Lung (tissue), 12 donors: ENCODE data around the gene GPI. TPM values are rescaled to one million over a fixed set of nuclear protein-coding genes. Genes with fewer than 3 reads are reported as not detected.

Experiments
- ATAC-seq: fragments of 200-7000 bp; cut with Tn5 transposase; one replicate; pipeline ENCODE4 v1.9.1; 2020; ENCODE audit warnings: moderate number of reproducible peaks; ENCODE audit not compliant: insufficient read depth, low FRiP score
- DNase-seq, 3 donors: peaks; one replicate each; pipeline ENCODE4 v3.0.0-alpha.2; 2013 to 2017
- H3K27ac ChIP-seq, 2 donors: one replicate each; pipeline ENCODE4 v1.5.1; 2013; ENCODE audit warnings: mild to moderate bottlenecking in 2 of 2, moderate library complexity in 2 of 2, control low read depth in 1 of 2, inconsistent platforms in 1 of 2, low read depth in 1 of 2, low read length in 1 of 2
- H3K27me3 ChIP-seq, 3 donors: one replicate each; pipeline ENCODE4 v1.5.1; 2013; ENCODE audit warnings: low read length in 2 of 3; ENCODE audit not compliant: control insufficient read depth in 3 of 3, insufficient read depth in 3 of 3
- H3K36me3 ChIP-seq, 4 donors: one replicate each; pipeline ENCODE4 v1.5.1; 2013; ENCODE audit warnings: low read length in 4 of 4, mild to moderate bottlenecking in 1 of 4, moderate library complexity in 1 of 4; ENCODE audit not compliant: control insufficient read depth in 4 of 4, insufficient read depth in 4 of 4
- H3K4me1 ChIP-seq, 5 donors: one replicate each; pipeline ENCODE4 v1.5.1; 2013; ENCODE audit warnings: low read length in 5 of 5, mild to moderate bottlenecking in 2 of 5, moderate library complexity in 1 of 5; ENCODE audit not compliant: control insufficient read depth in 5 of 5, insufficient read depth in 5 of 5
- H3K4me3 ChIP-seq: one replicate; pipeline ENCODE4 v1.5.1; 2013; ENCODE audit warnings: mild to moderate bottlenecking, control low read depth, moderate library complexity
- H3K9ac ChIP-seq, 2 donors: one replicate each; pipeline ENCODE4 v1.5.1; 2013; ENCODE audit warnings: low read length in 2 of 2, control low read depth in 1 of 2; ENCODE audit not compliant: insufficient read depth in 1 of 2
- H3K9me3 ChIP-seq, 4 donors: one replicate each; pipeline ENCODE4 v1.5.1; 2013; ENCODE audit warnings: low read length in 3 of 4, mild to moderate bottlenecking in 1 of 4, moderate library complexity in 1 of 4; ENCODE audit not compliant: control insufficient read depth in 4 of 4, insufficient read depth in 3 of 4
- WGBS, 2 donors: extraction: QIAGEN DNeasy Blood & Tissue Kit; methylation state at CpG; one replicate each; pipeline ENCODE4 v1.1.7; 2013; 5-methylcytosine and 5-hydroxymethylcytosine counted together
- polyA plus RNA-seq, 2 donors: library from polyadenylated mRNA; stranded (reverse); fragments of 200-250 nt; gene quantifications; one replicate each; pipeline ENCODE4 v1.2.1, GENCODE V29; 2013
- total RNA-seq, 2 donors: library from RNA; depleted of rRNA in 1 of 2; stranded (reverse); fragments of >200 nt in 1 of 2; gene quantifications; one replicate each; pipeline ENCODE4 v1.2.1, GENCODE V29; 2014 to 2021
- TF ChIP-seq, protein P1 (sequence below): IDR thresholded peaks from 2 replicates; pipeline ENCODE4 v1.5.1; 2012; ENCODE audit warnings: mild to moderate bottlenecking; ENCODE audit errors: control extremely low read depth, extremely low read depth
- donor health status: control.
- donor health status: control.
- donor health status: Bipolar disorder and iron deficiency.
- donor health status: healthy.
- donor health status: DM: yes; HTN: yes; CAD: no.

The GPI gene
- total and polyA plus RNA-seq, 4 donors: 79.8 to 225 (median 121) TPM

GRCh38 chr19:34381399-34382251 is 16.6 kb downstream of the GPI start:
- DNase-seq (no peak), ATAC-seq (no peak)
- peaks cover 37 to 71% (median 47%) of the 10 kb centered on the region in 4 donors for H3K36me3 ChIP-seq
- 94 to 96% methylated on average over 14 of the region's 14 CpGs for WGBS, 2 donors
- no peak overlapping the region for H3K9ac ChIP-seq
- no peak overlapping the region for H3K27ac ChIP-seq
- no peaks in the 10 kb centered on the region for H3K27me3 ChIP-seq
- TF ChIP-seq, protein P1, sequence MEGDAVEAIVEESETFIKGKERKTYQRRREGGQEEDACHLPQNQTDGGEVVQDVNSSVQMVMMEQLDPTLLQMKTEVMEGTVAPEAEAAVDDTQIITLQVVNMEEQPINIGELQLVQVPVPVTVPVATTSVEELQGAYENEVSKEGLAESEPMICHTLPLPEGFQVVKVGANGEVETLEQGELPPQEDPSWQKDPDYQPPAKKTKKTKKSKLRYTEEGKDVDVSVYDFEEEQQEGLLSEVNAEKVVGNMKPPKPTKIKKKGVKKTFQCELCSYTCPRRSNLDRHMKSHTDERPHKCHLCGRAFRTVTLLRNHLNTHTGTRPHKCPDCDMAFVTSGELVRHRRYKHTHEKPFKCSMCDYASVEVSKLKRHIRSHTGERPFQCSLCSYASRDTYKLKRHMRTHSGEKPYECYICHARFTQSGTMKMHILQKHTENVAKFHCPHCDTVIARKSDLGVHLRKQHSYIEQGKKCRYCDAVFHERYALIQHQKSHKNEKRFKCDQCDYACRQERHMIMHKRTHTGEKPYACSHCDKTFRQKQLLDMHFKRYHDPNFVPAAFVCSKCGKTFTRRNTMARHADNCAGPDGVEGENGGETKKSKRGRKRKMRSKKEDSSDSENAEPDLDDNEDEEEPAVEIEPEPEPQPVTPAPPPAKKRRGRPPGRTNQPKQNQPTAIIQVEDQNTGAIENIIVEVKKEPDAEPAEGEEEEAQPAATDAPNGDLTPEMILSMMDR: no peak
- no peak overlapping the region for H3K4me3 ChIP-seq
- H3K9me3 ChIP-seq: no peaks in the 10 kb centered on the region
- no peaks in the 10 kb centered on the region for H3K4me1 ChIP-seq

DNA sequence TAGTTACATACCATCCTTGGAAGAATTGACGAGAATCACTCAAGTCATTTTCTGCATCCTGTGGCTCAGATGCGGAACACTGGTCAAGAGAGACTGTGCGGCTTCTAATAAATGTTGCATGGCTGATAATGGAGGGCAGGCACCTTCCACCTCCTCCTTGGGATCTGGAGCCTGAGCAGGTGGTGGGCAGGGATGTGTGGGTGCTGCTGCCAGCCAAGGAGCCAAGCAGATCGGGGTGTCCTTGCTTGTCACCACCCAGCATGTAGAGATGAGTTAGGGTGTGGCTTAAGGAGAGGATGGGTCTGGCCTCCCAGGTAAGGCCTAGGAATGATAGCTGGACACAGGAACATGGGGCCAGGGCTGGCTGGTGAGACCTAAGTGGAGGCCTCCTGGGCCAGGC is 17.5 kb downstream of the GPI start:
- no peak overlapping the region for H3K27ac ChIP-seq
- H3K36me3 ChIP-seq: peaks cover 39 to 76% (median 54%) of the 10 kb centered on the region in 4 donors
- H3K9ac ChIP-seq: no peak overlapping the region
- TF ChIP-seq, protein P1: no peak
- DNase-seq (no peak), ATAC-seq (no peak)
- H3K4me3 ChIP-seq: no peak overlapping the region
- H3K9me3 ChIP-seq: no peaks in the 10 kb centered on the region
- no peaks in the 10 kb centered on the region for H3K4me1 ChIP-seq
- no peaks in the 10 kb centered on the region for H3K27me3 ChIP-seq
- WGBS, 2 donors: 98 to 99% methylated on average over 4 of the region's 4 CpGs

DNA sequence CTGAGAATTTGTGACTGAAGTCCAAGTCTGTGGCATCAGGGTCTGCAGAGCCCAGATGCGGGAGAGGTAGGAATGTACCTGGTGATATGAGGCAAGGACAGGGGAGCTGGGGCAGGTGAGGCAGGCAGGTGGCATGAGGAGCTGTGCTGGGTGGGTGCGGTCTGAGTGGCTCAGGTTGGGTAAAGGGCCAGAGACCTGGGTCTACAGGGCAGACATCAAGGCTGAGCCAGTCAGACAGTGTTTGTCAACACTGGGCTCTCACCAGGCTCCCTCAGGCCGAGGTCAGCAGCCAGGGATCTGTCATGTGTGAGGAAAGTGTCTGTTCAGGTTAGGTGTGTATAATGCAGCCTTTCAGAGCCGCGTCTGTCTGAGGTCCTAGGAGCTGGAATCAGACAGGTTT is 18.6 kb downstream of the GPI start:
- DNase-seq (no peak), ATAC-seq (no peak)
- Histone ChIP-seq H3K4me3 (no peak overlapping the region), H3K4me1 (no peaks in the 10 kb centered on the region), H3K27me3 (no peaks in the 10 kb centered on the region), H3K9me3 (no peaks in the 10 kb centered on the region), H3K36me3 (peaks cover 35 to 76% (median 55%) of the 10 kb centered on the region in 4 donors), H3K9ac (no peak overlapping the region), H3K27ac (no peak overlapping the region)
- WGBS, 2 donors: 97 to 99% methylated on average over 5 of the region's 5 CpGs
- TF ChIP-seq, protein P1: no peak
